H1 (cell line): Measurements from ENCODE around the gene ZNF691. TPM values are rescaled to one million over a fixed set of nuclear protein-coding genes. Genes with fewer than 3 reads are reported as not detected.
A peak's percentile ranks its signal among the peaks of the same experiment; 100 is the strongest.

Experiments used
- CTCF ChIA-PET: fragments of 300-600 bp; sonication (Branson Sonifier 250); formaldehyde crosslinking; loops from one replicate; lab custom pipeline; 2021; ENCODE audit not compliant: partially characterized antibody; lab: Charles Lee
- POLR2A ChIA-PET: fragments of 300-600 bp; sonication (Branson Sonifier 250); formaldehyde crosslinking; loops from one replicate; lab custom pipeline; 2021; ENCODE audit warnings: inconsistent platforms; ENCODE audit not compliant: partially characterized antibody; lab: Charles Lee
- DNase-seq, 2 experiments: peaks; one replicate each; pipeline versions ENCODE4 v3.0.0 to v3.0.0-alpha.2; 2010 to 2022; ENCODE audit warnings: low spot score in 2 of 2, low read depth in 1 of 2, mixed read lengths in 1 of 2
- FAIRE-seq: peaks from 2 replicates; lab custom pipeline; 2011; peaks lifted over from hg19 to GRCh38; lab: Jason Lieb, UNC
- H2AFZ ChIP-seq: 2 replicates; pipeline ENCODE4 v1.8.1; 2012; ENCODE audit warnings: low read length, inconsistent platforms
- H2AK5ac ChIP-seq: 2 replicates; pipeline ENCODE4 v1.6.1; 2013; ENCODE audit warnings: low read depth, low read length
- H2BK120ac ChIP-seq: replicated peaks from 2 replicates; pipeline ENCODE3; 2013; ENCODE audit warnings: low read depth, low read length, inconsistent platforms
- H2BK12ac ChIP-seq: 2 replicates; pipeline ENCODE4 v1.6.1; 2013; ENCODE audit warnings: low read depth, low read length
- H2BK15ac ChIP-seq: 2 replicates; pipeline ENCODE4 v1.6.1; 2013; ENCODE audit warnings: low read length
- H2BK20ac ChIP-seq: 2 replicates; pipeline ENCODE4 v1.6.1; 2013; ENCODE audit warnings: low read length
- H2BK5ac ChIP-seq: 2 replicates; pipeline ENCODE4 v1.6.1; 2013; ENCODE audit warnings: low read depth, low read length
- H3K14ac ChIP-seq: 2 replicates; pipeline ENCODE4 v1.6.1; 2013; ENCODE audit warnings: inconsistent platforms; ENCODE audit not compliant: insufficient read length
- H3K18ac ChIP-seq: 2 replicates; pipeline ENCODE4 v1.6.1; 2013; ENCODE audit warnings: low read length; ENCODE audit errors: extremely low read depth
- H3K23ac ChIP-seq: 2 replicates; pipeline ENCODE4 v1.6.1; 2013; ENCODE audit warnings: inconsistent platforms; ENCODE audit not compliant: insufficient read length
- H3K23me2 ChIP-seq: 2 replicates; pipeline ENCODE4 v1.6.1; 2013; ENCODE audit warnings: low read depth, low read length
- H3K27ac ChIP-seq: 2 replicates; pipeline ENCODE4 v1.6.1; 2011; ENCODE audit warnings: low read depth, low read length, inconsistent platforms
- H3K27me3 ChIP-seq, 4 experiments: replicated peaks in 1 of 4; 1 replicate in 1 of 4; 2 replicates in 3 of 4; pipeline versions ENCODE4 v1.6.1 to v1.8.1; 2011 to 2013; ENCODE audit warnings: low read length in 3 of 4, mild to moderate bottlenecking in 3 of 4, inconsistent platforms in 2 of 4, mixed read lengths in 2 of 4, moderate library complexity in 1 of 4; ENCODE audit not compliant: control insufficient read depth in 3 of 4, insufficient read depth in 3 of 4; ENCODE audit errors: extremely low read depth in 1 of 4
- H3K36me3 ChIP-seq, 4 experiments: 2 replicates each; pipeline versions ENCODE4 v1.6.1 to v1.8.1; 2011 to 2013; ENCODE audit warnings: mild to moderate bottlenecking in 4 of 4, low read length in 3 of 4, moderate library complexity in 2 of 4, control low read depth in 1 of 4, inconsistent platforms in 1 of 4; ENCODE audit not compliant: insufficient read depth in 4 of 4, control insufficient read depth in 2 of 4
- H3K4ac ChIP-seq: replicated peaks from 2 replicates; pipeline ENCODE3; 2013; ENCODE audit warnings: low read length, low read depth, mixed read lengths, inconsistent platforms; ENCODE audit not compliant: insufficient read length
- H3K4me1 ChIP-seq, 4 experiments: replicated peaks in 1 of 4; 1 replicate in 1 of 4; 2 replicates in 3 of 4; pipeline versions ENCODE4 v1.6.1 to v1.8.1; 2011 to 2013; ENCODE audit warnings: low read length in 3 of 4, inconsistent platforms in 2 of 4, mixed read lengths in 1 of 4; ENCODE audit not compliant: insufficient read depth in 4 of 4, control insufficient read depth in 3 of 4
- H3K4me2 ChIP-seq, 2 experiments: 2 replicates each; pipeline versions ENCODE4 v1.6.1 to v1.8.1; 2011 to 2013; ENCODE audit warnings: low read depth in 2 of 2, low read length in 2 of 2, control low read depth in 1 of 2, inconsistent platforms in 1 of 2, mild to moderate bottlenecking in 1 of 2; ENCODE audit not compliant: insufficient read depth in 1 of 2
- H3K4me3 ChIP-seq, 4 experiments: fragments of 200-600, 300-600 bp in 1 of 4; sonication (generic), shearing (Covaris generic), sonication (Bioruptor Twin) in 1 of 4; 2 replicates each; pipeline versions ENCODE4 v1.5.1 to v1.8.1; 2011 to 2016; ENCODE audit warnings: low read length in 4 of 4, low read depth in 3 of 4, control low read depth in 2 of 4, inconsistent platforms in 2 of 4, mild to moderate bottlenecking in 2 of 4, mixed read lengths in 1 of 4, moderate library complexity in 1 of 4; ENCODE audit not compliant: insufficient read depth in 2 of 4; ENCODE audit errors: extremely low read depth in 1 of 4
- H3K56ac ChIP-seq: replicated peaks from 2 replicates; pipeline ENCODE3; 2013; ENCODE audit warnings: low read depth, mild to moderate bottlenecking, mixed read lengths, low read length, inconsistent platforms; ENCODE audit not compliant: insufficient read length
- H3K79me1 ChIP-seq: 2 replicates; pipeline ENCODE4 v1.6.1; 2013; ENCODE audit warnings: low read depth, low read length, control low read depth
- H3K79me2 ChIP-seq, 2 experiments: 2 replicates each; pipeline versions ENCODE4 v1.6.1 to v1.8.1; 2012 to 2013; ENCODE audit warnings: low read length in 2 of 2, mild to moderate bottlenecking in 2 of 2, inconsistent platforms in 1 of 2; ENCODE audit not compliant: insufficient read depth in 2 of 2, control insufficient read depth in 1 of 2
- H3K9ac ChIP-seq, 4 experiments: replicated peaks in 1 of 4; 1 replicate in 1 of 4; 2 replicates in 3 of 4; pipeline versions ENCODE4 v1.6.1 to v1.8.1; 2011 to 2013; ENCODE audit warnings: low read depth in 3 of 4, low read length in 3 of 4, control low read depth in 2 of 4, mild to moderate bottlenecking in 2 of 4, moderate library complexity in 2 of 4, inconsistent platforms in 1 of 4; ENCODE audit errors: extremely low read depth in 1 of 4
- H3K9me3 ChIP-seq, 2 experiments: 2 replicates each; pipeline versions ENCODE4 v1.6.1 to v1.8.1; 2012 to 2013; ENCODE audit warnings: mild to moderate bottlenecking in 2 of 2, moderate library complexity in 2 of 2, control low read depth in 1 of 2, inconsistent platforms in 1 of 2, low read depth in 1 of 2, low read length in 1 of 2, mixed read lengths in 1 of 2; ENCODE audit not compliant: insufficient read depth in 2 of 2
- H4K20me1 ChIP-seq, 2 experiments: replicated peaks in 1 of 2; 2 replicates each; pipeline versions ENCODE3 to v1.8.1; 2011 to 2013; ENCODE audit warnings: inconsistent platforms in 2 of 2, low read length in 2 of 2, mild to moderate bottlenecking in 1 of 2; ENCODE audit not compliant: insufficient read depth in 2 of 2, control insufficient read depth in 1 of 2
- H4K5ac ChIP-seq: 2 replicates; pipeline ENCODE4 v1.6.1; 2013; ENCODE audit warnings: low read length, low read depth, mixed read lengths, inconsistent platforms; ENCODE audit not compliant: insufficient read length
- H4K8ac ChIP-seq: 2 replicates; pipeline ENCODE4 v1.8.0; 2013; ENCODE audit warnings: mild to moderate bottlenecking, moderate library complexity, low read length, inconsistent platforms; ENCODE audit not compliant: insufficient read depth; ENCODE audit errors: extremely low read depth
- H4K91ac ChIP-seq: replicated peaks from 2 replicates; pipeline ENCODE3; 2013; ENCODE audit warnings: low read length, mixed read lengths, inconsistent platforms; ENCODE audit not compliant: insufficient read length
- BCL11A ChIP-seq, 2 experiments: IDR thresholded peaks; one replicate each; pipeline ENCODE4 v1.6.1; 2011; ENCODE audit warnings: low read depth in 2 of 2, low read length in 2 of 2, mild to moderate bottlenecking in 2 of 2
- NANOG ChIP-seq: IDR thresholded peaks from 2 replicates; pipeline ENCODE4 v1.6.1; 2011; ENCODE audit warnings: low read length, low read depth, mild to moderate bottlenecking, inconsistent platforms; ENCODE audit not compliant: insufficient read depth, poor library complexity, severe bottlenecking
- RAD21 ChIP-seq, 2 experiments: IDR thresholded peaks in 1 of 2; conservative IDR thresholded peaks in 1 of 2; 2 replicates each; pipeline ENCODE4 v1.6.1; 2011; ENCODE audit warnings: low read depth in 2 of 2, low read length in 2 of 2, improper control_type of control experiment in 1 of 2, inconsistent platforms in 1 of 2, mild to moderate bottlenecking in 1 of 2, moderate library complexity in 1 of 2
- TBP ChIP-seq: IDR thresholded peaks from 2 replicates; pipeline ENCODE4 v1.6.1; 2011; ENCODE audit warnings: low read depth, low read length, improper control_type of control experiment
- WGBS, 2 experiments: shearing (Covaris generic) in 1 of 2; methylation state at CpG; one replicate each; pipeline versions ENCODE4 v1.1.6 to v1.1.7; 2013 to 2015; ENCODE audit warnings: low lambda C conversion rate in 2 of 2, mixed read lengths in 2 of 2, inconsistent platforms in 1 of 2, low coverage in 1 of 2, missing lambda C conversion rate in 1 of 2; ENCODE audit not compliant: insufficient replicate concordance in 2 of 2, insufficient coverage in 1 of 2, insufficient read length in 1 of 2; ENCODE audit errors: extremely low coverage in 1 of 2, missing lambda C conversion rate in 1 of 2; 5-methylcytosine and 5-hydroxymethylcytosine counted together
- polyA plus RNA-seq, 7 experiments: library from polyadenylated mRNA; depleted of rRNA in 3 of 7; stranded (reverse) in 5 of 7; unstranded in 2 of 7; fragments of >200 nt in 5 of 7; fragments of 200-250 nt in 2 of 7; gene quantifications; 1 replicate in 5 of 7; 2 replicates in 1 of 7; 4 replicates in 1 of 7; pipeline versions ENCODE4 v1.2.1 to v1.2.3, GENCODE V29; 2011 to 2013; ENCODE audit warnings: missing spikeins in 2 of 7, mixed read lengths in 2 of 7
- total RNA-seq: library from RNA; stranded (reverse); fragmentation: NEBNext Ultra II Directional; extraction: Animal tissue kit (Norgen Biotek cat#: 25700); gene quantifications from 2 replicates; pipeline ENCODE4 v1.2.1, GENCODE V29; 2021

The ZNF691 gene
- total and polyA plus RNA-seq, 2 of the 8 experiments (the other 6 are each of a cell fraction or from before 2014, with no cell fraction given), result 19.5 TPM

DNA sequence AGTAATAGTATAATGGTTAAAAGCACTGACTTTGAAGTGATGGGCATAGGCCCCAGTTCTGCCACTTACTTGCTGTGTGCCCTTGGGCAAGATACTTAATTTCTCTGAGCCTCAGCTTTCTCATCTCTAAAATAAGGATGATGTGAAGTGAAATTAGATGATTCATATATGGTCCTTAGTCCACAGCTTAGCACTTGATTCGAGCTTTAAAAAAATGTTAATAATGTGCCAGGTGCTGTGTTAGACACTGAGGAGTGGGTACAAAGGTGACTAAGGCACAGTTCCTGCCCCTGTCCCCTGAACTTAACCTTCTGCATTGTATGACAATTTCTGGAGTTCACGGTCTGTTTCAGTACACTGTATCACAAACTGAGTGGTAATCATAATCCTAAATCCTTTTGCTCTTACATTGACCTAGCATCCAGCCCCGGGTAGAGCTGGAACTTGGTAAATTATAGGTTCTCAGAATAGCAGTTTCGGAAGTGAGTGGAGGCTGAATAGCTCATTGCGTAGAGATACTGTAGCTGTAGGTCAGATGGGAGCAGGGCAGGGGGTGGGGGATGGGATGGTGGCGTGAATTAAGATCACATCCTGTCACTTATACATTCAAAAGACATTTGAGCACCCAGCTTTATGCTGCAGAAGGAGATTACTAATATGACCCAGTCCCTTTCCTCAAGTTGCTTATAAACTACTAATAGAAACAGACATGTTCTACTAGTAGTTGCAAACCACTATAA is 1.5 kb downstream of the ZNF691 start:
- H3K4me1 ChIP-seq, result peaks cover 2 to 9% (median 5%) of the 10 kb centered on the region in 4 experiments; a peak in 6 of 7 replicates
- H2AFZ ChIP-seq, result no peak overlapping the region
- H3K79me1 ChIP-seq, result peaks cover 10% of the 10 kb centered on the region
- peak overlapping the region in 1 of 4 experiments; percentile 32; a peak in 1 of 7 replicates for H3K9ac ChIP-seq
- no peak overlapping the region for H3K56ac ChIP-seq
- peaks cover 0 to 8% of the 10 kb centered on the region in 2 experiments; a peak in 2 of 4 replicates for H3K9me3 ChIP-seq
- H3K4me3 ChIP-seq, result peak overlapping the region in 2 of 4 experiments; percentile 81 to 82; a peak in 3 of 8 replicates
- ChIA-PET POLR2A (interaction anchor here (0.6 to 3.6 kb wide), 10 partner anchors 8 to 165 kb away, joined by 3 to 21 read pairs (median 8); partner anchors contain the start of gene P3H1), CTCF (interaction anchor here (1.0 to 5.0 kb wide), 9 partner anchors 13 to 226 kb away, joined by 3 to 30 read pairs (median 4); partner anchors contain the start of gene ERMAP)
- H2BK120ac ChIP-seq, result no peak overlapping the region
- peaks cover 0 to 9% of the 10 kb centered on the region in 2 experiments for H4K20me1 ChIP-seq
- H2BK12ac ChIP-seq, result no peak overlapping the region
- H3K18ac ChIP-seq, result no peak overlapping the region
- H2BK20ac ChIP-seq, result no peak overlapping the region
- H3K4me2 ChIP-seq, result peak overlapping the region; percentile 88 to 100
- no peak overlapping the region for H4K5ac ChIP-seq
- no peak overlapping the region for H2BK5ac ChIP-seq
- H3K4ac ChIP-seq, result no peak overlapping the region
- peak in 1 of 2 experiments; percentile 37 for DNase-seq
- H3K27me3 ChIP-seq, result no peaks in the 10 kb centered on the region
- 70% methylated on average over 6 of the region's 6 CpGs; no CpG with 5 or more reads in 1 of the 2 experiments for WGBS, 2 experiments
- H3K23ac ChIP-seq, result no peak overlapping the region
- H3K23me2 ChIP-seq, result peaks cover 12% of the 10 kb centered on the region
- no peak for FAIRE-seq
- no peak overlapping the region for H4K8ac ChIP-seq
- no peak overlapping the region for H3K14ac ChIP-seq
- no peak overlapping the region for H3K27ac ChIP-seq
- H4K91ac ChIP-seq, result no peak overlapping the region
- H2BK15ac ChIP-seq, result no peak overlapping the region
- peaks cover 11 to 22% of the 10 kb centered on the region in 2 experiments; a peak in 3 of 4 replicates for H3K79me2 ChIP-seq
- H2AK5ac ChIP-seq, result no peak overlapping the region
- peaks cover 10 to 37% (median 24%) of the 10 kb centered on the region in 4 experiments; a peak in 6 of 8 replicates for H3K36me3 ChIP-seq
- TF ChIP-seq TBP, result no peak
- TF ChIP-seq NANOG, result no peak
- no peak for TF ChIP-seq BCL11A (IDR thresholded peaks at IDR 0.05; ENCODE audit: low read depth in 2 of 2, low read length in 2 of 2)
- no peak for TF ChIP-seq RAD21 (IDR thresholded peaks at IDR 0.05 in 1 of 2, conservative IDR thresholded peaks at IDR 0.05 in 1 of 2; ENCODE audit: low read depth in 2 of 2, low read length in 2 of 2)
